DOHH2 (cell line): ENCODE data around the gene NLGN1.

ENCODE experiments used
- EZH2phosphoT487 ChIP-seq: fragments of 200-600 bp; sonication (generic); IDR thresholded peaks from 2 replicates; pipeline ENCODE4 v1.6.1; 2017; ENCODE audit warnings: borderline replicate concordance, mild to moderate bottlenecking, antibody characterized with exemption, low read length, moderate library complexity, mixed read lengths
- TF ChIP-seq, protein P1 (sequence below): fragments of 200-600 bp; sonication (generic); IDR thresholded peaks from one replicate; pipeline ENCODE4 v1.5.1; 2014; ENCODE audit warnings: antibody characterized with exemption, mild to moderate bottlenecking, low read depth, low read length; ENCODE audit not compliant: poor library complexity, severe bottlenecking

DNA sequence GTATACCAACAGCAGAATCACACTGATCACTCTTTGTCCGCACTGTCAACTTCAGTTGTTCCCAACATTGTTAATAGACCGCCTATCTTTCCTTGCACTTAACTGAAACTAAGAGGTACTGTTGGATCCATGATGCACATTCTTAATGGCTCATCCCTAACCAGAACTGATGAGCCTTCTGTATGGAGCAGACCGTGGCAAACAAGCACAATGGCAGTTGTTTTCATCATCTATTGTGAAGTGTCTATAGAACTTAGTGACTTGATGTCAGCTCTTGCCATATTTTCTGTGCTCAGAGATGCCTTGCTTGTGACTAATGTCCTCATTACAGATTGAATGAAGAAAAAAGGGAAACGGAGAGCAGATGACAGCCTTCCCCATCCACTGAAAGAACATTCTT lies 347.4 kb downstream of the NLGN1 start:
- TF ChIP-seq, protein P1, sequence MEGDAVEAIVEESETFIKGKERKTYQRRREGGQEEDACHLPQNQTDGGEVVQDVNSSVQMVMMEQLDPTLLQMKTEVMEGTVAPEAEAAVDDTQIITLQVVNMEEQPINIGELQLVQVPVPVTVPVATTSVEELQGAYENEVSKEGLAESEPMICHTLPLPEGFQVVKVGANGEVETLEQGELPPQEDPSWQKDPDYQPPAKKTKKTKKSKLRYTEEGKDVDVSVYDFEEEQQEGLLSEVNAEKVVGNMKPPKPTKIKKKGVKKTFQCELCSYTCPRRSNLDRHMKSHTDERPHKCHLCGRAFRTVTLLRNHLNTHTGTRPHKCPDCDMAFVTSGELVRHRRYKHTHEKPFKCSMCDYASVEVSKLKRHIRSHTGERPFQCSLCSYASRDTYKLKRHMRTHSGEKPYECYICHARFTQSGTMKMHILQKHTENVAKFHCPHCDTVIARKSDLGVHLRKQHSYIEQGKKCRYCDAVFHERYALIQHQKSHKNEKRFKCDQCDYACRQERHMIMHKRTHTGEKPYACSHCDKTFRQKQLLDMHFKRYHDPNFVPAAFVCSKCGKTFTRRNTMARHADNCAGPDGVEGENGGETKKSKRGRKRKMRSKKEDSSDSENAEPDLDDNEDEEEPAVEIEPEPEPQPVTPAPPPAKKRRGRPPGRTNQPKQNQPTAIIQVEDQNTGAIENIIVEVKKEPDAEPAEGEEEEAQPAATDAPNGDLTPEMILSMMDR = no peak
- no peak for TF ChIP-seq EZH2phosphoT487
